PFSK-1 (cell line): ENCODE results near the gene CISH.

Experiments
- FOXP2 ChIP-seq: optimal IDR thresholded peaks from 2 replicates; pipeline ENCODE3; 2011; ENCODE audit warnings: borderline replicate concordance, control low read depth, inconsistent platforms; ENCODE audit not compliant: insufficient read depth; ENCODE audit errors: extremely low read length, extremely low read depth
- POLR2AphosphoS5 ChIP-seq: IDR thresholded peaks from 2 replicates; pipeline ENCODE4 v1.6.1; 2012; ENCODE audit warnings: low read depth, mild to moderate bottlenecking, control low read depth, low read length, moderate library complexity
- SIN3A ChIP-seq: IDR thresholded peaks from 2 replicates; pipeline ENCODE4 v1.6.1; 2012; ENCODE audit warnings: mild to moderate bottlenecking, low read length, moderate library complexity, borderline replicate concordance; ENCODE audit not compliant: insufficient read depth
- TAF1 ChIP-seq: IDR thresholded peaks from 2 replicates; pipeline ENCODE4 v1.6.1; 2012; ENCODE audit warnings: low read length, control low read depth, borderline replicate concordance; ENCODE audit not compliant: insufficient read depth
- TF ChIP-seq, protein P1 (sequence below), 2 experiments: IDR thresholded peaks; 2 replicates each; pipeline versions ENCODE4 v1.6.1 to v1.8.0; 2011 to 2012; ENCODE audit warnings: low read depth in 2 of 2, low read length in 2 of 2, control low read depth in 1 of 2, inconsistent platforms in 1 of 2, mild to moderate bottlenecking in 1 of 2, moderate library complexity in 1 of 2; ENCODE audit not compliant: insufficient read depth in 1 of 2

CISH gene

DNA sequence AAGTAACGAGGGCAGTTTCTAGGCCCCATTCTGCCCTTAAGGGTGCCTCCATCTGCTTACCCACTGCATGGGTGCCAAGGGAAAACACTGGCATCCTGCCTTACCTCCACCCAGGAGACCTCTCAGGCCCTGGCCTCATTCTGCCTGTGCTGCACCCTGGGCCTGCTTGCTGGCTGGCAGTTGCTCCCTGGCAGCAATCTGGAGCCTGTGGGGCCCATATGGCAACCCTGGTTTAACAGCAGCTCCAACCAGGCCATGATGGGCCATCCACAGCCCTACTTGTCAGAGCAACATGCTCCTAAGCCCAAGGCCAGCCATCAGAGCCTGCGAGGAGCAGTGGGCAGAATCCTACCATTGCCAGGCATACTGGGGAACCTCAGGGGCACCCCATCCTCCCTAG, 47.7 kb downstream of the CISH start:
- TF ChIP-seq TAF1 (no peak), FOXP2 (no peak), SIN3A (no peak), POLR2AphosphoS5 (no peak)
- TF ChIP-seq, protein P1, sequence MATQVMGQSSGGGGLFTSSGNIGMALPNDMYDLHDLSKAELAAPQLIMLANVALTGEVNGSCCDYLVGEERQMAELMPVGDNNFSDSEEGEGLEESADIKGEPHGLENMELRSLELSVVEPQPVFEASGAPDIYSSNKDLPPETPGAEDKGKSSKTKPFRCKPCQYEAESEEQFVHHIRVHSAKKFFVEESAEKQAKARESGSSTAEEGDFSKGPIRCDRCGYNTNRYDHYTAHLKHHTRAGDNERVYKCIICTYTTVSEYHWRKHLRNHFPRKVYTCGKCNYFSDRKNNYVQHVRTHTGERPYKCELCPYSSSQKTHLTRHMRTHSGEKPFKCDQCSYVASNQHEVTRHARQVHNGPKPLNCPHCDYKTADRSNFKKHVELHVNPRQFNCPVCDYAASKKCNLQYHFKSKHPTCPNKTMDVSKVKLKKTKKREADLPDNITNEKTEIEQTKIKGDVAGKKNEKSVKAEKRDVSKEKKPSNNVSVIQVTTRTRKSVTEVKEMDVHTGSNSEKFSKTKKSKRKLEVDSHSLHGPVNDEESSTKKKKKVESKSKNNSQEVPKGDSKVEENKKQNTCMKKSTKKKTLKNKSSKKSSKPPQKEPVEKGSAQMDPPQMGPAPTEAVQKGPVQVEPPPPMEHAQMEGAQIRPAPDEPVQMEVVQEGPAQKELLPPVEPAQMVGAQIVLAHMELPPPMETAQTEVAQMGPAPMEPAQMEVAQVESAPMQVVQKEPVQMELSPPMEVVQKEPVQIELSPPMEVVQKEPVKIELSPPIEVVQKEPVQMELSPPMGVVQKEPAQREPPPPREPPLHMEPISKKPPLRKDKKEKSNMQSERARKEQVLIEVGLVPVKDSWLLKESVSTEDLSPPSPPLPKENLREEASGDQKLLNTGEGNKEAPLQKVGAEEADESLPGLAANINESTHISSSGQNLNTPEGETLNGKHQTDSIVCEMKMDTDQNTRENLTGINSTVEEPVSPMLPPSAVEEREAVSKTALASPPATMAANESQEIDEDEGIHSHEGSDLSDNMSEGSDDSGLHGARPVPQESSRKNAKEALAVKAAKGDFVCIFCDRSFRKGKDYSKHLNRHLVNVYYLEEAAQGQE (IDR thresholded peaks at IDR 0.05; ENCODE audit: insufficient read depth in 1 of 2, low read depth in 2 of 2, low read length in 2 of 2), result no peak

DNA sequence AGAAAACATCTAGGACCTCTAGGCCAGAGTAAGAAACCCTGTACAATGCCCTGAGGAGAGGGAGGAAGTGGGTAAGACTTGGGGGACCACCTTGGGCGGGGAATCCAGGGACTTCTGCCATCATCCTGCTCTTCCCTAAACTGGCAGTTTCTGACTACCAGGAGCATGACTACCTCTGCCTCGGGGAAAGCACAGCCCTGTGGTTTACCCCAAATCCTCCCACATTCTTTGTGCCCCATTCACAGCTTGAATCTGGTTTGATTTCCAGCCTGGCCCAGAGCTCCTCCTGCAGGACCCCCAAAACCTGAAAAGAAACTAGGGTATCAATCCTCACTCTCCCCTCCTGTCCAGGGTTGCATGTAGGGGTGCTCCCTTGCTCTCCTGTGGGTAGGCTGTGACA, 48.7 kb downstream of the CISH start:
- TF ChIP-seq SIN3A, result no peak
- no peak for TF ChIP-seq TAF1

DNA sequence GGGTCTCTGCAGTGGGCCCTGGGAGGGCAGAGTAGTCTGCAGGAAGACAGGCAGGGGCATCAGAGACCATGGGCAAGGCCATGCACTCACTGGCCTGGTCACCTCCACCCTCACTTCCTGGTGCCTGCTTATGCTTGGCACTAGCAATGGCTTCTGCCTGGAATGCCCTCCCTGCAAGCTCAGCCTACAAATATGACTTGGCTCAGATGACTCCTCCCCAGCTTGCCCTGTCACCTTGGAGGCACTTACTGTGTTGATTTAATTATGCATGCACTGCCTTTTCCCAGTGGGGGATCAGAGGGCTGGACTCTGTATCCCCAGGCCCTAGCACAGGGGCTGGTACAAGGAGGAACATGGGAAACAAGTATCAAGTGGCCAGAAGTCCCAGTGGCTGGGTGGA, 51.9 kb downstream of the CISH start:
- no peak for TF ChIP-seq POLR2AphosphoS5
- no peak for TF ChIP-seq SIN3A
- TF ChIP-seq, protein P1 (IDR thresholded peaks at IDR 0.05; ENCODE audit: insufficient read depth in 1 of 2, low read depth in 2 of 2, low read length in 2 of 2), result no peak
- no peak for TF ChIP-seq FOXP2
- no peak for TF ChIP-seq TAF1

DNA sequence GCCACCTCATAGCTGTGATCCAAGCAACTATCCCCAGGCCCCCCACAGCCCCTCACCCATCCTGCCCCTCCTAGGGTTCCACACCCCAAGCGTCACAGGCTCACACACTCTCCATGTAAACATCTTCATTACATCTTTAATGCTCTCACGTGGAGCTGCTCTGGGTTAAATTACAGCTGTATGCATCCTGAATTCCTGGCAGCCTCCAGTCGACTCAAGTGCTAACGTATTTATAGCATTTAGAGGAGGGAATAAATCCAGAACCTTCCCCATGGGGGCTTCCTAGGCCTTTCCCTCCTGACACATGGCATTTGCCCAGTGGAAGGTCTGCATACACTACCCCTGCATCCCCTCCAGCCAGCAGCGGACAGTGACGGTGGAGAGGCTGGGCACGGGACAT, 53.7 kb downstream of the CISH start:
- TF ChIP-seq, protein P1 (IDR thresholded peaks at IDR 0.05; ENCODE audit: insufficient read depth in 1 of 2, low read depth in 2 of 2, low read length in 2 of 2), result no peak
- TF ChIP-seq POLR2AphosphoS5, result no peak
- no peak for TF ChIP-seq SIN3A
- TF ChIP-seq FOXP2, result no peak
- TF ChIP-seq TAF1, result no peak

DNA sequence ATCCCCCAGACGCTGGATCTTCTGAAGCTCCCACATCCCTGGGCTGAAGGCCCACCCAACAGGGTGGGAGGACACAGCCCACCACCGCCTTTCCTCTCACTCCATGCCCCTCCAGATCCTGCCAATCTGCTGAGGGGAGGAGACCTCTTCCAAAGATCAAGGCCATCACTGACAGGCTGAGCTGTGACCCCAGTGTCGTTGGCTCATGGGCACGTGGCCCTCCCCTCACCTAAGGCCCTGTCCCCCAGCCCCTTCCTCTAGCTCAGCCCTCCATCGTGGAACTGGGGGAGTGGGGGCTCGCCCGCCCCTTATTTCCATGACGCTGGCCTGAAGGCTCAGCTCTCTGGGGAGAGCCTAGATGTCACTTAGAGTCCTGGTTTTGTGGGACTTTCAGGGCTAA, 54.5 kb downstream of the CISH start:
- TF ChIP-seq FOXP2, result no peak
- TF ChIP-seq POLR2AphosphoS5, result no peak
